GM23338 (cell line): Measurements from ENCODE around the gene SH3RF3. TPM values are rescaled to one million over a fixed set of nuclear protein-coding genes. Genes with fewer than 3 reads are reported as not detected.

Experiments
- ATAC-seq: fragments of 200-7000 bp; cut with Tn5 transposase; 3 replicates; pipeline ENCODE4 v1.9.1; 2020
- DNase-seq: peaks from one replicate; pipeline ENCODE4 v3.0.0-alpha.2; 2015; ENCODE audit warnings: low spot score
- H2AFZ ChIP-seq: fragments of 200-600 bp; sonication (generic); 2 replicates; pipeline ENCODE4 v1.8.0; 2016; ENCODE audit warnings: antibody characterized with exemption, mild to moderate bottlenecking, moderate library complexity
- H3F3A ChIP-seq: fragments of 200-600 bp; sonication (generic); replicated peaks from 2 replicates; pipeline ENCODE4 v1.8.0; 2017; ENCODE audit warnings: antibody characterized with exemption, mixed run types, low read depth
- H3K27ac ChIP-seq: fragments of 200-600 bp; sonication (generic); 2 replicates; pipeline ENCODE4 v1.6.1; 2016; ENCODE audit warnings: low read depth
- H3K27me3 ChIP-seq: fragments of 200-600 bp; sonication (generic); 2 replicates; pipeline ENCODE4 v1.8.0; 2016; ENCODE audit warnings: mild to moderate bottlenecking, mixed run types, moderate library complexity; ENCODE audit not compliant: insufficient read depth
- H3K36me3 ChIP-seq: fragments of 200-600 bp; sonication (generic); 2 replicates; pipeline ENCODE4 v1.8.0; 2016; ENCODE audit warnings: mild to moderate bottlenecking; ENCODE audit not compliant: insufficient read depth
- H3K4me1 ChIP-seq: fragments of 200-600 bp; sonication (generic); 2 replicates; pipeline ENCODE4 v1.8.0; 2016; ENCODE audit warnings: mild to moderate bottlenecking, moderate library complexity; ENCODE audit not compliant: insufficient read depth
- H3K4me2 ChIP-seq: fragments of 200-600 bp; sonication (generic); 2 replicates; pipeline ENCODE4 v1.7.1; 2017; ENCODE audit warnings: mixed run types
- H3K4me3 ChIP-seq: fragments of 200-600 bp; sonication (generic); 2 replicates; pipeline ENCODE4 v1.6.1; 2016; ENCODE audit warnings: mixed run types
- H3K79me2 ChIP-seq: fragments of 200-600 bp; sonication (generic); replicated peaks from 2 replicates; pipeline ENCODE4 v1.8.0; 2017; ENCODE audit warnings: mild to moderate bottlenecking; ENCODE audit not compliant: insufficient read depth
- H3K9me2 ChIP-seq: fragments of 200-600 bp; sonication (generic); 2 replicates; pipeline ENCODE4 v1.8.0; 2017; ENCODE audit not compliant: insufficient read depth
- H4K20me1 ChIP-seq: fragments of 200-600 bp; sonication (generic); replicated peaks from 2 replicates; pipeline ENCODE4 v1.8.0; 2017; ENCODE audit warnings: mild to moderate bottlenecking; ENCODE audit not compliant: insufficient read depth
- H3K27ac Mint-ChIP-seq: 2 replicates; pipeline ENCODE4 v1.8.0; 2020; ENCODE audit warnings: inconsistent platforms, mild to moderate bottlenecking, moderate library complexity, mixed read lengths
- H3K27me3 Mint-ChIP-seq: 3 replicates; pipeline ENCODE4 v1.8.0; 2022; ENCODE audit warnings: low read depth, mild to moderate bottlenecking, moderate library complexity, mixed read lengths, inconsistent platforms; ENCODE audit not compliant: insufficient read depth, poor library complexity
- H3K36me3 Mint-ChIP-seq: 3 replicates; pipeline ENCODE4 v1.8.0; 2021; ENCODE audit warnings: low read depth, mild to moderate bottlenecking, inconsistent platforms, moderate library complexity, mixed read lengths
- H3K4me1 Mint-ChIP-seq: 3 replicates; pipeline ENCODE4 v1.8.0; 2020; ENCODE audit warnings: mild to moderate bottlenecking, inconsistent platforms, mixed read lengths
- H3K4me3 Mint-ChIP-seq: 3 replicates; pipeline ENCODE4 v1.8.0; 2021; ENCODE audit warnings: moderate library complexity, mild to moderate bottlenecking, inconsistent platforms, mixed read lengths
- H3K9me3 Mint-ChIP-seq: 3 replicates; pipeline ENCODE4 v1.8.0; 2020; ENCODE audit warnings: moderate library complexity, mild to moderate bottlenecking, inconsistent platforms, mixed read lengths
- CREB1 ChIP-seq: fragments of 250-450 bp; sonication (Bioruptor Pico); IDR thresholded peaks from 2 replicates; pipeline ENCODE4 v1.5.0; 2020; ENCODE audit warnings: low read depth, mild to moderate bottlenecking, moderate library complexity
- EZH2 ChIP-seq: fragments of 200-600 bp; sonication (generic); IDR thresholded peaks from one replicate; pipeline ENCODE4 v1.8.0; 2017; ENCODE audit warnings: antibody characterized with exemption, mild to moderate bottlenecking, low read depth; ENCODE audit not compliant: unreplicated experiment
- EZH2phosphoT487 ChIP-seq: fragments of 200-600 bp; sonication (generic); IDR thresholded peaks from one replicate; pipeline ENCODE4 v1.8.1; 2018; ENCODE audit warnings: antibody characterized with exemption; ENCODE audit not compliant: unreplicated experiment
- JUNB ChIP-seq: IDR thresholded peaks from one replicate; pipeline ENCODE4 v1.6.1; 2016; ENCODE audit warnings: antibody characterized with exemption; ENCODE audit not compliant: unreplicated experiment
- NANOG ChIP-seq: IDR thresholded peaks from 2 replicates; pipeline ENCODE4 v1.6.1; 2016; ENCODE audit warnings: antibody characterized with exemption, borderline replicate concordance
- REST ChIP-seq: IDR thresholded peaks from one replicate; pipeline ENCODE4 v1.6.1; 2018; ENCODE audit warnings: antibody characterized with exemption; ENCODE audit not compliant: unreplicated experiment
- STAT1 ChIP-seq: IDR thresholded peaks from one replicate; pipeline ENCODE4 v1.6.1; 2016; ENCODE audit warnings: antibody characterized with exemption; ENCODE audit not compliant: unreplicated experiment
- ZNF114 ChIP-seq: fragments of 250-450 bp; sonication (Bioruptor Pico); IDR thresholded peaks from 2 replicates; pipeline ENCODE4 v1.5.0; 2020; ENCODE audit warnings: mild to moderate bottlenecking, moderate library complexity
- ZNF331 ChIP-seq: fragments of 250-450 bp; sonication (Bioruptor Pico); IDR thresholded peaks from 2 replicates; pipeline ENCODE4 v1.5.0; 2020; ENCODE audit warnings: low read depth, mild to moderate bottlenecking, moderate library complexity
- polyA plus RNA-seq: library from polyadenylated mRNA; unstranded; fragments of >200 nt; fragmentation: Nextera tagmentation; extraction: Ambion mirVana; gene quantifications from 2 replicates; pipeline ENCODE4 v1.2.1, GENCODE V29; 2016
- total RNA-seq: library from RNA; depleted of rRNA; stranded (reverse); fragments of >200 nt; shearing (Covaris generic); gene quantifications from 2 replicates; pipeline ENCODE4 v1.2.3, GENCODE V29; 2014
- TF ChIP-seq, protein P1 (sequence below): IDR thresholded peaks from 2 replicates; pipeline ENCODE4 v1.6.1; 2016; ENCODE audit warnings: antibody characterized with exemption
- TF ChIP-seq, protein P2 (sequence below), 2 experiments: fragments of 200-600 bp in 1 of 2; sonication (generic) in 1 of 2; conservative IDR thresholded peaks; 2 replicates each; pipeline versions ENCODE4 v1.5.1 to v1.6.1; 2016 to 2017; ENCODE audit warnings: antibody characterized with exemption in 2 of 2, low read depth in 2 of 2, mild to moderate bottlenecking in 2 of 2, moderate library complexity in 1 of 2

The SH3RF3 gene
- total and polyA plus RNA-seq, 2 experiments from 2014 or later = 0.11 to 0.63 TPM

GRCh38 chr2:109243526-109244303, 114.7 kb downstream of the SH3RF3 start:
- peaks cover 9% of the 10 kb centered on the region; the same call in 2 of the 3 replicates for H3K4me1 Mint-ChIP-seq
- H3K36me3 Mint-ChIP-seq = no peaks in the 10 kb centered on the region
- TF ChIP-seq ZNF331 (CRISPR knock-in tag) (no peak), ZNF114 (no peak), JUNB (no peak)
- TF ChIP-seq, protein P1, sequence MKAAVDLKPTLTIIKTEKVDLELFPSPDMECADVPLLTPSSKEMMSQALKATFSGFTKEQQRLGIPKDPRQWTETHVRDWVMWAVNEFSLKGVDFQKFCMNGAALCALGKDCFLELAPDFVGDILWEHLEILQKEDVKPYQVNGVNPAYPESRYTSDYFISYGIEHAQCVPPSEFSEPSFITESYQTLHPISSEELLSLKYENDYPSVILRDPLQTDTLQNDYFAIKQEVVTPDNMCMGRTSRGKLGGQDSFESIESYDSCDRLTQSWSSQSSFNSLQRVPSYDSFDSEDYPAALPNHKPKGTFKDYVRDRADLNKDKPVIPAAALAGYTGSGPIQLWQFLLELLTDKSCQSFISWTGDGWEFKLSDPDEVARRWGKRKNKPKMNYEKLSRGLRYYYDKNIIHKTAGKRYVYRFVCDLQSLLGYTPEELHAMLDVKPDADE = no peak
- H3K27me3 Mint-ChIP-seq = peaks cover 5% of the 10 kb centered on the region
- ATAC-seq = no peak
- Histone ChIP-seq H3K27me3 (no peaks in the 10 kb centered on the region), H3K9me2 (0 out of 2 replicates have a peak, but pooled peaks cover 3% of the 10 kb centered on the region), H3K4me3 (no peak overlapping the region), H3K4me2 (no peak overlapping the region), H4K20me1 (no peaks in the 10 kb centered on the region), H3K79me2 (no peaks in the 10 kb centered on the region), H3F3A (no peaks in the 10 kb centered on the region), H3K4me1 (no peaks in the 10 kb centered on the region), H2AFZ (no peak overlapping the region), H3K27ac (no peak overlapping the region), H3K36me3 (no peaks in the 10 kb centered on the region)
- no peak overlapping the region for H3K4me3 Mint-ChIP-seq
- H3K9me3 Mint-ChIP-seq = no peaks in the 10 kb centered on the region
- no peak for DNase-seq
- H3K27ac Mint-ChIP-seq = no peak overlapping the region

DNA sequence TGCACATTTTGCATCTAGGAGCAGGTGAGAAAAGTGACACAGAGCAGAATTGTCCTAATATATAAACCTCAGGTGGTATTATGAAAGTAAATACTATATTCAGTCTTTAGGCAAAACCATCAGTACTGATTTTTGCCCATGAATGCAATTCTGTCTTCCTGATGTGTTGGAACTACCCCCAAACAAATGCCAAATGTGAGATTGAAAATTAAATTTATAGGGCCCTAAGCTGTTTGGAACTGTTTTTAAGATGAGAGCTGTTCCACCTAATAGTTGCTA, 115.2 kb downstream of the SH3RF3 start:
- no peaks in the 10 kb centered on the region for H3K79me2 ChIP-seq
- Mint-ChIP-seq H3K4me1 (peaks cover 9% of the 10 kb centered on the region; the same call in 2 of the 3 replicates), H3K4me3 (no peak overlapping the region), H3K36me3 (no peaks in the 10 kb centered on the region), H3K27ac (no peak overlapping the region), H3K27me3 (peaks cover 5% of the 10 kb centered on the region), H3K9me3 (no peaks in the 10 kb centered on the region)
- no peaks in the 10 kb centered on the region for H3K36me3 ChIP-seq
- DNase-seq (no peak), ATAC-seq (no peak)
- H3K9me2 ChIP-seq = 0 out of 2 replicates have a peak, but pooled peaks cover 3% of the 10 kb centered on the region
- H4K20me1 ChIP-seq = no peaks in the 10 kb centered on the region
- H3K27me3 ChIP-seq = no peaks in the 10 kb centered on the region
- H3K27ac ChIP-seq = no peak overlapping the region
- no peak overlapping the region for H2AFZ ChIP-seq
- H3F3A ChIP-seq = no peaks in the 10 kb centered on the region
- TF ChIP-seq EZH2phosphoT487 = no peak
- no peak for TF ChIP-seq EZH2
- TF ChIP-seq STAT1 = no peak
- no peak for TF ChIP-seq REST
- TF ChIP-seq, protein P2, sequence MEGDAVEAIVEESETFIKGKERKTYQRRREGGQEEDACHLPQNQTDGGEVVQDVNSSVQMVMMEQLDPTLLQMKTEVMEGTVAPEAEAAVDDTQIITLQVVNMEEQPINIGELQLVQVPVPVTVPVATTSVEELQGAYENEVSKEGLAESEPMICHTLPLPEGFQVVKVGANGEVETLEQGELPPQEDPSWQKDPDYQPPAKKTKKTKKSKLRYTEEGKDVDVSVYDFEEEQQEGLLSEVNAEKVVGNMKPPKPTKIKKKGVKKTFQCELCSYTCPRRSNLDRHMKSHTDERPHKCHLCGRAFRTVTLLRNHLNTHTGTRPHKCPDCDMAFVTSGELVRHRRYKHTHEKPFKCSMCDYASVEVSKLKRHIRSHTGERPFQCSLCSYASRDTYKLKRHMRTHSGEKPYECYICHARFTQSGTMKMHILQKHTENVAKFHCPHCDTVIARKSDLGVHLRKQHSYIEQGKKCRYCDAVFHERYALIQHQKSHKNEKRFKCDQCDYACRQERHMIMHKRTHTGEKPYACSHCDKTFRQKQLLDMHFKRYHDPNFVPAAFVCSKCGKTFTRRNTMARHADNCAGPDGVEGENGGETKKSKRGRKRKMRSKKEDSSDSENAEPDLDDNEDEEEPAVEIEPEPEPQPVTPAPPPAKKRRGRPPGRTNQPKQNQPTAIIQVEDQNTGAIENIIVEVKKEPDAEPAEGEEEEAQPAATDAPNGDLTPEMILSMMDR (conservative IDR thresholded peaks at IDR 0.05; ENCODE audit: low read depth in 2 of 2) = no peak
- no peak for TF ChIP-seq ZNF331 (CRISPR knock-in tag)
- TF ChIP-seq CREB1 = no peak
- TF ChIP-seq NANOG = no peak
- H3K4me1 ChIP-seq = no peaks in the 10 kb centered on the region
- no peak overlapping the region for H3K4me3 ChIP-seq
- no peak overlapping the region for H3K4me2 ChIP-seq
